Heart right ventricle (tissue), 16 donors: ENCODE results near the gene NREP. TPM values are rescaled to one million over a fixed set of nuclear protein-coding genes. Genes with fewer than 3 reads are reported as not detected.

ENCODE experiments used
- ATAC-seq, 8 donors: fragments of 200-7000 bp; cut with Tn5 transposase; one replicate each; pipeline ENCODE4 v1.9.1; 2020; ENCODE audit warnings: mild to moderate bottlenecking in 8 of 8, moderate library complexity in 8 of 8, moderate number of reproducible peaks in 1 of 8
- DNase-seq, 2 donors: peaks; one replicate each; pipeline ENCODE4 v3.0.0-alpha.2; 2020
- H3K27ac ChIP-seq, 10 donors: fragments of 200-600 bp; sonication (generic) in 2 of 10; one replicate each; pipeline versions ENCODE4 v1.5.0 to v1.8.0; 2020 to 2022; ENCODE audit warnings: mild to moderate bottlenecking in 3 of 10
- H3K27me3 ChIP-seq, 7 donors: fragments of 200-600 bp; one replicate each; pipeline ENCODE4 v1.8.0; 2021 to 2022; ENCODE audit warnings: mild to moderate bottlenecking in 2 of 7
- H3K36me3 ChIP-seq, 9 donors: fragments of 200-600 bp; sonication (generic) in 1 of 9; one replicate each; pipeline versions ENCODE4 v1.5.0 to v1.8.0; 2020 to 2022; ENCODE audit warnings: mild to moderate bottlenecking in 2 of 9
- H3K4me1 ChIP-seq, 9 donors: fragments of 200-600 bp; sonication (generic) in 1 of 9; one replicate each; pipeline versions ENCODE4 v1.5.0 to v1.8.0; 2020 to 2022; ENCODE audit warnings: mild to moderate bottlenecking in 4 of 9
- H3K4me3 ChIP-seq, 10 donors: fragments of 200-600 bp; sonication (generic) in 2 of 10; one replicate each; pipeline versions ENCODE4 v1.5.0 to v1.8.0; 2020 to 2022; ENCODE audit warnings: mild to moderate bottlenecking in 7 of 10, moderate library complexity in 2 of 10
- H3K9me3 ChIP-seq, 11 donors: fragments of 200-600 bp in 10 of 11; sonication (generic) in 2 of 11; one replicate each; pipeline versions ENCODE4 v1.5.0 to v1.8.0; 2013 to 2022; ENCODE audit warnings: mild to moderate bottlenecking in 2 of 11, control low read depth in 1 of 11, moderate library complexity in 1 of 11
- CTCF ChIP-seq, 9 donors: fragments of 200-600 bp; sonication (generic) in 2 of 9; IDR thresholded peaks; one replicate each; pipeline versions ENCODE4 v1.5.0 to v1.8.0; 2021 to 2022; ENCODE audit warnings: antibody characterized with exemption in 9 of 9, mild to moderate bottlenecking in 5 of 9, moderate library complexity in 1 of 9
- WGBS, 2 donors: extraction: QIAGEN DNeasy Blood & Tissue Kit; methylation state at CpG; one replicate each; pipeline ENCODE4 v1.1.7; 2013; ENCODE audit warnings: inconsistent platforms in 1 of 2; 5-methylcytosine and 5-hydroxymethylcytosine counted together
- intact Hi-C, 10 donors: fragments of 100-400 bp; cut with DNase I; formaldehyde crosslinking; loops; one replicate each; pipeline versions ENCODE4 v1.11.1 to v1.14.2; 2022
- polyA plus RNA-seq, 2 donors: library from polyadenylated mRNA; stranded (reverse); fragments of 200-250 nt; gene quantifications; one replicate each; pipeline ENCODE4 v1.2.3, GENCODE V29; 2013
- total RNA-seq, 10 donors: library from RNA; stranded (reverse); fragmentation: NEBNext Ultra II Directional in 3 of 10; extraction: Animal tissue kit (Norgen Biotek cat#: 25700) in 3 of 10; gene quantifications; one replicate each; pipeline versions ENCODE4 v1.2.1 to v1.2.4, GENCODE V29; 2021 to 2023
- donor health status: Arrhythmogenic right ventricular cardiomyopathy.
- donor health status: ischemic (EF 13 %, LVEDD 7.1; RV severe dilation, severe dysfunction).
- donor health status: healthy with polysubstance abuse.
- donor health status: DM: no; HTN: yes; CAD: no.
- donor health status: DM: no; HTN: no; CAD: no.
- donor health status: ischemic (EF 25% LVEDD 6.9; RV normal size, moderate dysfunction).
- donor health status: ischemic (EF 25% LVEDD 5.7; RV mildly dilated, moderate dysfunction).
- donor health status: healthy.
- donor health status: DM: yes; HTN: yes; CAD: no.
- donor health status: Ischemic cardiomyopathy.
- donor health status: ischemic (EF 35%, LVEDD 5.7; RV mildly dilated, moderate dysfunction).
- donor health status: nonischemic (EF 11% LVEDD 7.7; RV severe dilation, severe dysfunction).
- donor health status: DM: yes; HTN: yes; CAD: no.
- donor health status: PGD.
- donor health status: ischemic (EF 29% LVEDD 5.4; RV normal size, mild dysfunction).
- donor health status: nonischemic (EF 23%, LVEDD 6.1; RV moderate dilation, normal function).

The NREP gene
- total and polyA plus RNA-seq, 12 donors, result 10.4 to 72.3 (median 38.9) TPM

- Histone ChIP-seq H3K9me3 (no peaks in the 10 kb centered on the region), H3K4me3 (no peak overlapping the region), H3K27ac (peak overlapping the region in 4 of 10 donors; percentile 23 to 61 (median 44)), H3K4me1 (peaks cover 3 to 68% (median 40%) of the 10 kb centered on the region in 9 donors), H3K36me3 (peaks cover 0 to 53% (median 11%) of the 10 kb centered on the region in 9 donors), H3K27me3 (no peaks in the 10 kb centered on the region)
- WGBS, 2 donors, result 60 to 63% methylated on average over 3 of the region's 3 CpGs
- ATAC-seq, result no peak
- no peak for TF ChIP-seq CTCF (IDR thresholded peaks at IDR 0.05)
- intact Hi-C loops, result loop anchor here in 1 of 10 donors (5.0 kb wide), 1 partner anchor 248 kb away; no protein-coding TSS in a partner anchor
- no peak for DNase-seq
Measured at GRCh38 chr5:111734597-111734996, 22.4 kb downstream of the NREP start.

GRCh38 chr5:111734013-111734412 lies 23.0 kb downstream of the NREP start:
- peak in 6 of 8 donors; percentile 31 to 71 (median 50) for ATAC-seq
- no peak for DNase-seq
- peaks cover under 1 to 63% (median 40%) of the 10 kb centered on the region in 9 donors for H3K4me1 ChIP-seq
- H3K36me3 ChIP-seq, result peaks cover 0 to 59% (median 14%) of the 10 kb centered on the region in 9 donors
- intact Hi-C loops, result loop anchor here in 1 of 10 donors (5.0 kb wide), 1 partner anchor 248 kb away; no protein-coding TSS in a partner anchor
- peak overlapping the region in 6 of 10 donors; percentile 1 to 61 (median 30) for H3K27ac ChIP-seq
- TF ChIP-seq CTCF (IDR thresholded peaks at IDR 0.05), result no peak
- H3K4me3 ChIP-seq, result no peak overlapping the region
- 46 to 62% methylated on average over 5 of the region's 6 CpGs for whole genome bisulfite sequencing, 2 donors
- no peaks in the 10 kb centered on the region for H3K27me3 ChIP-seq
- H3K9me3 ChIP-seq, result no peaks in the 10 kb centered on the region

- DNase-seq (no peak), ATAC-seq (peak in 1 of 8 donors; percentile 25)
- H3K4me1 ChIP-seq, result peaks cover 0 to 58% (median 38%) of the 10 kb centered on the region in 9 donors
- H3K36me3 ChIP-seq, result peaks cover 0 to 63% (median 19%) of the 10 kb centered on the region in 9 donors
- no peaks in the 10 kb centered on the region for H3K27me3 ChIP-seq
- TF ChIP-seq CTCF (IDR thresholded peaks at IDR 0.05), result no peak
- intact Hi-C loops, result loop anchor here in 1 of 10 donors (5.0 kb wide), 1 partner anchor 249 kb away; no protein-coding TSS in a partner anchor
- H3K9me3 ChIP-seq, result no peaks in the 10 kb centered on the region
- peak overlapping the region in 6 of 10 donors; percentile 1 to 61 (median 30) for H3K27ac ChIP-seq
- 59 to 63% methylated on average over 7 of the region's 7 CpGs for WGBS, 2 donors
- H3K4me3 ChIP-seq, result no peak overlapping the region
Measured at GRCh38 chr5:111733571-111733970, 23.4 kb downstream of the NREP start.

GRCh38 chr5:111731638-111732037 lies 25.4 kb downstream of the NREP start:
- WGBS, 2 donors, result 90 to 94% methylated on average over 7 of the region's 7 CpGs
- H3K36me3 ChIP-seq, result peaks cover 0 to 82% (median 19%) of the 10 kb centered on the region in 9 donors

More at GRCh38 chr5:111731638-111732037, 25.4 kb downstream of the NREP start:
- Histone ChIP-seq H3K27me3 (no peaks in the 10 kb centered on the region), H3K27ac (no peak overlapping the region), H3K4me3 (no peak overlapping the region), H3K4me1 (peaks cover 0 to 39% (median 26%) of the 10 kb centered on the region in 9 donors), H3K9me3 (no peaks in the 10 kb centered on the region)
- DNase-seq, result no peak
- TF ChIP-seq CTCF (IDR thresholded peaks at IDR 0.05), result no peak
- intact Hi-C loops, result loop anchor here in 1 of 10 donors (5.0 kb wide), 1 partner anchor 251 kb away; no protein-coding TSS in a partner anchor
- ATAC-seq, result no peak
